Colonic mucosa (tissue), 4 donors: ENCODE measurements around the gene EMD. TPM values are rescaled to one million over a fixed set of nuclear protein-coding genes. Genes with fewer than 3 reads are reported as not detected.

Experiments used
- DNase-seq: peaks from one replicate; pipeline ENCODE4 v3.0.0-alpha.2; 2020
- H3K27ac ChIP-seq: fragments of 200-600 bp; one replicate; pipeline ENCODE4 v1.8.0; 2021
- H3K27me3 ChIP-seq: fragments of 200-600 bp; one replicate; pipeline ENCODE4 v1.8.0; 2021
- H3K36me3 ChIP-seq: fragments of 200-600 bp; one replicate; pipeline ENCODE4 v1.8.0; 2021
- H3K4me1 ChIP-seq: fragments of 200-600 bp; one replicate; pipeline ENCODE4 v1.8.0; 2021; ENCODE audit warnings: mild to moderate bottlenecking
- H3K4me3 ChIP-seq: fragments of 200-600 bp; one replicate; pipeline ENCODE4 v1.8.0; 2021
- H3K9ac ChIP-seq, 2 donors: one replicate each; pipeline ENCODE4 v1.7.0; 2013; ENCODE audit warnings: control low read depth in 2 of 2, low read depth in 2 of 2, low read length in 2 of 2
- H3K9me3 ChIP-seq: fragments of 200-600 bp; one replicate; pipeline ENCODE4 v1.8.0; 2021
- CTCF ChIP-seq: fragments of 200-600 bp; IDR thresholded peaks from one replicate; pipeline ENCODE4 v1.8.0; 2022; ENCODE audit warnings: antibody characterized with exemption, mild to moderate bottlenecking
- intact Hi-C: fragments of 100-400 bp; cut with DNase I; formaldehyde crosslinking; loops from one replicate; pipeline ENCODE4 v1.14.1; 2022
- total RNA-seq, 2 donors: library from RNA; stranded (reverse); fragmentation: NEBNext Ultra II Directional in 1 of 2; extraction: Animal tissue kit (Norgen Biotek cat#: 25700) in 1 of 2; gene quantifications; one replicate each; pipeline ENCODE4 v1.2.1, GENCODE V29; 2021
- donor health status: healthy.
- donor health status: DM: no; HTN: no; CAD: no.
- donor health status: DM: no; HTN: no; CAD: no.

Gene EMD
- total RNA-seq, 2 donors from 2014 or later: 44.4 to 49.1 TPM

GRCh38 chrX:154363706-154364439 lies 15.2 kb upstream of the EMD start:
- H3K9me3 ChIP-seq: no peaks in the 10 kb centered on the region
- no peaks in the 10 kb centered on the region for H3K27me3 ChIP-seq
- intact Hi-C loops: no loop called here
- H3K9ac ChIP-seq: no peak overlapping the region
- H3K4me3 ChIP-seq: no peak overlapping the region
- no peaks in the 10 kb centered on the region for H3K4me1 ChIP-seq
- TF ChIP-seq CTCF: no peak
- DNase-seq: no peak
- H3K36me3 ChIP-seq: no peaks in the 10 kb centered on the region
- H3K27ac ChIP-seq: no peak overlapping the region

- TF ChIP-seq CTCF: no peak
- no peak overlapping the region for H3K4me3 ChIP-seq
- no peaks in the 10 kb centered on the region for H3K27me3 ChIP-seq
- H3K9me3 ChIP-seq: no peaks in the 10 kb centered on the region
- no peak overlapping the region for H3K9ac ChIP-seq
- no peak overlapping the region for H3K27ac ChIP-seq
- H3K36me3 ChIP-seq: no peaks in the 10 kb centered on the region
- DNase-seq: no peak
- intact Hi-C loops: no loop called here
- no peaks in the 10 kb centered on the region for H3K4me1 ChIP-seq
Measured at GRCh38 chrX:154365052-154365600, 14.0 kb upstream of the EMD start.

- Histone ChIP-seq H3K9me3 (no peaks in the 10 kb centered on the region), H3K36me3 (no peaks in the 10 kb centered on the region), H3K9ac (no peak overlapping the region), H3K4me1 (no peaks in the 10 kb centered on the region), H3K4me3 (no peak overlapping the region), H3K27ac (no peak overlapping the region), H3K27me3 (no peaks in the 10 kb centered on the region)
- DNase-seq: no peak
- intact Hi-C loops: no loop called here
- TF ChIP-seq CTCF: no peak
Measured at GRCh38 chrX:154365997-154366665, 13.0 kb upstream of the EMD start.

- no peaks in the 10 kb centered on the region for H3K36me3 ChIP-seq
- peak overlapping the region in 1 of 2 donors; percentile 4 for H3K9ac ChIP-seq
- H3K27me3 ChIP-seq: no peaks in the 10 kb centered on the region
- no peak overlapping the region for H3K4me3 ChIP-seq
- H3K27ac ChIP-seq: no peak overlapping the region
- DNase-seq: no peak
- TF ChIP-seq CTCF: no peak
- H3K9me3 ChIP-seq: no peaks in the 10 kb centered on the region
- no peaks in the 10 kb centered on the region for H3K4me1 ChIP-seq
- intact Hi-C loops: no loop called here
Measured at GRCh38 chrX:154366666-154367055, 12.4 kb upstream of the EMD start.

GRCh38 chrX:154367474-154368308 lies 11.4 kb upstream of the EMD start:
- intact Hi-C loops: no loop called here
- no peaks in the 10 kb centered on the region for H3K27me3 ChIP-seq
- no peak for TF ChIP-seq CTCF
- H3K27ac ChIP-seq: peak overlapping the region; percentile 69
- H3K9ac ChIP-seq: peak overlapping the region; percentile 35 to 46
- no peak for DNase-seq
- H3K4me3 ChIP-seq: peak overlapping the region; percentile 44
- H3K36me3 ChIP-seq: no peaks in the 10 kb centered on the region
- H3K9me3 ChIP-seq: no peaks in the 10 kb centered on the region
- no peaks in the 10 kb centered on the region for H3K4me1 ChIP-seq
